AG09319 (cell line): ENCODE measurements around the gene AMFR.
"Not testable (repeated sequence)": the region's sequence is repeated elsewhere in the genome, so short reads cannot be mapped to it uniquely, and the experiment has no call there.

Experiments used
- DNase-seq: peaks from one replicate; pipeline ENCODE4 v3.0.0-alpha.2; 2010; ENCODE audit warnings: low read depth; ENCODE audit errors: extremely low read depth
- TF ChIP-seq, protein P1 (sequence below): IDR thresholded peaks from 2 replicates; pipeline ENCODE4 v1.5.1; 2011; ENCODE audit warnings: low read depth, mild to moderate bottlenecking, inconsistent platforms, low read length, moderate library complexity

Gene AMFR

DNA sequence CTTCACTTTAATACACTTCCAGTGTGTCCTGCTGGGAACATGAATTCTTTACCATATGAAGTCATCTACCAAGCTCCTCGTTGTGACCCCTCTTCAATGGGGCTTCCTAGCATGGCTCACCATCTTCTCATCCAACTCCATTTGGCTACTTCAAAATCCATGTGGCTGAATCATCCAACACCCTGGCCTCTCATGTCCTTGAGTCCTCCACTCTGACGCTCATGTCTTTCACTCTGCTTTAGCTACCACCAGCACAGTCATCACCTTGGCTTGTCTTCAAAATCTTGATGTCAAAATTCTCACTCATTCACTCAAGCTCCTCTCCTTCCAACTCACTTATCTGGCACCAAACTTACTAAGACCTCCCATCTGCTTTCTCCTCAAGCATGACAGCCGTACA is 35.8 kb downstream of the AMFR start:
- DNase-seq, result peak; percentile 44
- TF ChIP-seq, protein P1, sequence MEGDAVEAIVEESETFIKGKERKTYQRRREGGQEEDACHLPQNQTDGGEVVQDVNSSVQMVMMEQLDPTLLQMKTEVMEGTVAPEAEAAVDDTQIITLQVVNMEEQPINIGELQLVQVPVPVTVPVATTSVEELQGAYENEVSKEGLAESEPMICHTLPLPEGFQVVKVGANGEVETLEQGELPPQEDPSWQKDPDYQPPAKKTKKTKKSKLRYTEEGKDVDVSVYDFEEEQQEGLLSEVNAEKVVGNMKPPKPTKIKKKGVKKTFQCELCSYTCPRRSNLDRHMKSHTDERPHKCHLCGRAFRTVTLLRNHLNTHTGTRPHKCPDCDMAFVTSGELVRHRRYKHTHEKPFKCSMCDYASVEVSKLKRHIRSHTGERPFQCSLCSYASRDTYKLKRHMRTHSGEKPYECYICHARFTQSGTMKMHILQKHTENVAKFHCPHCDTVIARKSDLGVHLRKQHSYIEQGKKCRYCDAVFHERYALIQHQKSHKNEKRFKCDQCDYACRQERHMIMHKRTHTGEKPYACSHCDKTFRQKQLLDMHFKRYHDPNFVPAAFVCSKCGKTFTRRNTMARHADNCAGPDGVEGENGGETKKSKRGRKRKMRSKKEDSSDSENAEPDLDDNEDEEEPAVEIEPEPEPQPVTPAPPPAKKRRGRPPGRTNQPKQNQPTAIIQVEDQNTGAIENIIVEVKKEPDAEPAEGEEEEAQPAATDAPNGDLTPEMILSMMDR, result no peak

DNA sequence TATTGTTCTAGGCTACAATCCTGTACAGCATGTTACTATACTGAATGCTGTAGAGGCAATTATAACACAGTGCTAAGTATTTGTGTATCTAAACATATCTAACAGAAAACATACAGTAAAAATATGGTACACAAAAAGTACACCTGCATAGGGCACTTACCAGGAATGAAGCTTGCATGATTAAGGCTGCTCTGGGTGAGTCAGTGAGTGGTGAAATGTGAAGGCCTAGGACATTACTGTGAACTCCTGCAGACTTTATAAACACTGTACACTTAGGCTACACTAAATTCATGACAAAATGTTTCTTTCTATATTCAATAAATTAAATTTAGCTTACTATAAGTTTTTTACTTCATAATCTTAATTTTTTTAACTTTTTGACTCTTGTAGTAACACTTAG is 37.1 kb downstream of the AMFR start:
- TF ChIP-seq, protein P1, result no peak
- no peak for DNase-seq

DNA sequence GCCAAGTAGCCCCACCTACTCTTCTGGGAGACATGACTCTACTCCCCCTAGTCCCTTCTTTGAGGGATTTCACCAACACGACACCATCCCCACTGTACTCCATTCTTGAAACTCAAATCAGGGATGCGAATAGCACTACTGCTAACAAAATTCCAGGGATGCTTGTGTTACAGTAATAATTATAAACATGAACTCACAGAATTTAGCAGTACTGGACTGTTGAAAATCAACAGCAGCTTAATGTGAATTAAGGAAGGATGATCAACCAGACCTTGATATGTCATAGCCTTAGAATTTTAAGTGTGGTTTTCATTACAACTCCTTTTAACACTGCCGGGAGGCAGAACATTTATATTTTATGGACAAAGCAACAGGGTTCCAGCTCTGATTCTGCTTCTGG is 37.9 kb downstream of the AMFR start:
- TF ChIP-seq, protein P1, result no peak
- DNase-seq, result no peak

DNA sequence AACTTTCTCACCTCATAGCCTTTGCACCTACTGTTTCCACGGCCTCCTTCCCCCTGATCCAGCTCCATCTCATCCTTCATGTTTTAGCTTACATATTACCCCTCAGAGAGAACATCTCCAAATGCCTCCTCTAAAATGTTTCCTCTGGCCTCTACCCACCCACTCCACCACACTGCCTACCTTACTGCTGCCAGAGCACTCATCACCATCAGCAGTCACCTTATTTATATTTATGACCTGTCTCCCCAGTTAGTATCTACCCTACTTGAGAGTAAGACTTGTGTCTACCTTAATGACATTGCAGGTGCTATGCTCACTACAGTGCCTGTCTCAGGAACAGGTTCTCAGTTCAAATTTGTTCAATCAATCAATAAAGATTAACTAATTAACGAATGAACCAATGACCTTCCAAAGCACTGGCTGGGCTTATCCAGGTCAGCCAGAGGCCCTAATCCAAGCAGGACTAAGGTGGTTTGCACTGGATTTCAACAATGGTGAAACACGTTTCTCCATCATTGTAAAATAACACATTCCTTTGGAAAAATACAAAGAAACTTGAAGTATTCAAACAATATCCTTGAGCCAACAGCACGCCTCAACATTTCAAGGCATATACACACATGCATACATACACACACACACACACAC is 41.1 kb downstream of the AMFR start:
- no peak for DNase-seq
- TF ChIP-seq, protein P1, result no peak

GRCh38 chr16:56382901-56383355 is 42.4 kb downstream of the AMFR start:
- DNase-seq, result no peak
- TF ChIP-seq, protein P1, result no peak

- DNase-seq, result no peak
- TF ChIP-seq, protein P1, result no peak
These were observed 42.9 kb downstream of the AMFR start for GRCh38 chr16:56382459-56382858.

DNA sequence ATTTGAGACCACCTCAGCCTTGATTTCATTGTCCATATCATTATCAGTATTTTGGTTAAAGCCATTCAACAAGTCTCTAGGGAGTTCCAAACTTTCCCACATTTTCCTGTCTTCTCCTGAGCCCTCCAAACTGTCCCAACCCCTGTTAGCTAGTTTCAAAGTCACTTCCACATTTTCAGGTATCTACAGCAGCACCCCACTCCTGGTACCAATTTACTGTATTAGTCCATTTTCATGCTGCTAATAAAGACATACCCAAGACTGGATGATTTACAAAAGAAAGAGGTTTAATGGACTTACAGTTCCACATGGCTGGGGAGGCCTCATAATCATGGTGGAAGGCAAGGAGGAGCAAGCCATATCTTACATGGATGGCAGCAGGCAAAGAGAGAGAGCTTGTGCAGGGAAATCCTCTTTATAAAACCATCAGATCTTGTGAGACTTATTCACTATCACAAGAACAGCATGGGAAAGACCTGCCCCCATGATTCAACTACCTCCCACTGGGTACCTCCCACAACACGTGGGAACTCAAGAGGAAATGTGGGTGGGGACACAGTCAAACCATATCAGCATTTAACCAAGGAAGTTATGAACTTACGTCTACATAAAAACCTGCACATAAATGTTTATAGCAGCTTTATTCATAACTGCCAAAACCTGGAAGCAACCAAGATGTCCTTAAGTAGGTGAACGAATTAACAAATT is 44.4 kb downstream of the AMFR start:
- DNase-seq, result not testable (repeated sequence)

- not testable (repeated sequence) for DNase-seq
These were observed 46.3 kb downstream of the AMFR start for GRCh38 chr16:56379044-56379443.

DNA sequence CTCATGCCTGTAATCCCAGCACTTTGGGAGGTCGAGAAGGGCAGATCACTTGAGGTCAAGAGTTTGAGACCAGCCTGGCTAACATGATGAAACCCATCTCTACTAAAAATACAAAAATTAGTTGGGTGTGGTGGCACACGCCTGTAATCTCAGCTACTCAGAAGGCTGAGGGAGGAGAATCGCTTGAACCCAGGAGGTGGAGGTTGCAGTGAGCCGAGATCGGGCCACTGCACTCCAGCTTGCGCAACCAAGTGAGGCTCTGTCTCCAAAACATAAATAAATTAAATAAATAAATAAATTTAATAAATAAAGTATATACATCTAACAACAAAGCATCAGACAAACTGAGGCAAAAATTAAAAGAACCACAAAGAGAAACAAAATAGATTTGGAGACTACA is 49.6 kb downstream of the AMFR start:
- DNase-seq, result not testable (repeated sequence)
